SK-N-SH (cell line): ENCODE data around the gene NMNAT2. TPM values are rescaled to one million over a fixed set of nuclear protein-coding genes. Genes with fewer than 3 reads are reported as not detected.

Experiments
- CTCF ChIA-PET: fragments of 300-600, 350-600 bp; formaldehyde crosslinking; extraction: SDS; loops from one replicate; lab custom pipeline; 2021; lab: Yijun Ruan, JAX
- POLR2A ChIA-PET: fragments of 350-600 bp; sonication (Branson Sonifier 250); formaldehyde crosslinking; extraction: SDS; loops from one replicate; lab custom pipeline; 2020; ENCODE audit warnings: antibody characterized with exemption, inconsistent platforms; lab: Yijun Ruan, JAX
- DNase-seq: peaks from one replicate; pipeline ENCODE4 v3.0.0; 2012
- H2AFZ ChIP-seq: fragments of 200-600 bp; sonication (generic); 2 replicates; pipeline ENCODE4 v1.8.1; 2016; ENCODE audit warnings: antibody characterized with exemption, mild to moderate bottlenecking, low read depth
- H3F3A ChIP-seq: fragments of 200-600 bp; sonication (generic); replicated peaks from 2 replicates; pipeline ENCODE3; 2016; ENCODE audit warnings: antibody characterized with exemption, mild to moderate bottlenecking; ENCODE audit not compliant: insufficient read depth
- H3K27ac ChIP-seq, 2 experiments: fragments of 200-500 bp in 1 of 2; fragments of 200-600 bp in 1 of 2; sonication (Bioruptor generic) in 1 of 2; sonication (generic), shearing (Covaris generic) in 1 of 2; 2 replicates each; pipeline versions ENCODE4 v1.5.1 to v1.6.1; 2014 to 2016; ENCODE audit warnings: low read depth in 2 of 2, inconsistent platforms in 1 of 2, low read length in 1 of 2, mild to moderate bottlenecking in 1 of 2, mixed read lengths in 1 of 2
- H3K27me3 ChIP-seq: fragments of 200-600 bp; sonication (generic), shearing (Covaris generic); 2 replicates; pipeline ENCODE4 v1.6.1; 2016; ENCODE audit warnings: mixed run types; ENCODE audit not compliant: insufficient read depth
- H3K36me3 ChIP-seq, 2 experiments: fragments of 200-500 bp in 1 of 2; fragments of 200-600 bp in 1 of 2; sonication (Bioruptor generic) in 1 of 2; sonication (generic) in 1 of 2; replicated peaks in 1 of 2; 2 replicates each; pipeline versions ENCODE3 to v1.5.1; 2014 to 2016; ENCODE audit warnings: low read length in 1 of 2, mild to moderate bottlenecking in 1 of 2; ENCODE audit not compliant: insufficient read depth in 2 of 2, control insufficient read depth in 1 of 2
- H3K4me1 ChIP-seq, 2 experiments: fragments of 200-500 bp in 1 of 2; fragments of 200-600 bp in 1 of 2; sonication (Bioruptor generic) in 1 of 2; sonication (generic), shearing (Covaris generic) in 1 of 2; 2 replicates each; pipeline versions ENCODE4 v1.5.1 to v1.6.1; 2014 to 2016; ENCODE audit warnings: low read depth in 1 of 2, low read length in 1 of 2, mixed run types in 1 of 2; ENCODE audit not compliant: insufficient read depth in 2 of 2, control insufficient read depth in 1 of 2
- H3K4me2 ChIP-seq: fragments of 200-600 bp; sonication (generic), shearing (Covaris generic); 2 replicates; pipeline ENCODE4 v1.6.1; 2017; ENCODE audit warnings: mixed run types
- H3K4me3 ChIP-seq, 2 experiments: fragments of 200-500 bp in 1 of 2; fragments of 200-600 bp in 1 of 2; sonication (Bioruptor generic) in 1 of 2; sonication (generic), shearing (Covaris generic) in 1 of 2; 2 replicates each; pipeline versions ENCODE4 v1.5.1 to v1.8.1; 2014 to 2016; ENCODE audit warnings: low read depth in 2 of 2, inconsistent platforms in 1 of 2, low read length in 1 of 2, mild to moderate bottlenecking in 1 of 2, mixed read lengths in 1 of 2, moderate library complexity in 1 of 2
- H3K79me2 ChIP-seq: fragments of 200-600 bp; sonication (generic); 2 replicates; pipeline ENCODE4 v1.8.1; 2017; ENCODE audit warnings: mild to moderate bottlenecking; ENCODE audit not compliant: insufficient read depth
- H3K9ac ChIP-seq: fragments of 200-600 bp; sonication (generic); 2 replicates; pipeline ENCODE4 v1.6.1; 2017; ENCODE audit warnings: mixed run types
- H3K9me2 ChIP-seq: fragments of 200-600 bp; sonication (generic); 2 replicates; pipeline ENCODE4 v1.6.1; 2017; ENCODE audit warnings: mixed run types
- H3K9me3 ChIP-seq: fragments of 200-600 bp; sonication (generic); 2 replicates; pipeline ENCODE4 v1.6.1; 2017; ENCODE audit warnings: mixed run types, mild to moderate bottlenecking, moderate library complexity
- H4K20me1 ChIP-seq: fragments of 200-600 bp; sonication (generic); 2 replicates; pipeline ENCODE4 v1.6.1; 2017; ENCODE audit warnings: mild to moderate bottlenecking, mixed run types; ENCODE audit not compliant: insufficient read depth
- ELF1 ChIP-seq: IDR thresholded peaks from 2 replicates; pipeline ENCODE4 v1.4.0; 2012
- EZH2phosphoT487 ChIP-seq: fragments of 200-600 bp; sonication (generic); IDR thresholded peaks from 2 replicates; pipeline ENCODE4 v1.6.1; 2017; ENCODE audit warnings: low read depth, mixed run types, mild to moderate bottlenecking, antibody characterized with exemption, moderate library complexity, borderline replicate concordance
- FOSL2 ChIP-seq: IDR thresholded peaks from 2 replicates; pipeline ENCODE4 v1.4.0; 2012; ENCODE audit warnings: low read depth, mild to moderate bottlenecking, moderate library complexity, borderline replicate concordance
- GATA2 ChIP-seq: sonication (generic); formaldehyde crosslinking; IDR thresholded peaks from 2 replicates; pipeline ENCODE4 v1.5.0; 2020; ENCODE audit warnings: mild to moderate bottlenecking, missing genetic modification reagents
- JUND ChIP-seq: IDR thresholded peaks from 2 replicates; pipeline ENCODE4 v1.4.0; 2012
- MEF2A ChIP-seq: IDR thresholded peaks from 2 replicates; pipeline ENCODE4 v1.4.0; 2012; ENCODE audit warnings: low read depth, borderline replicate concordance
- NFIC ChIP-seq: IDR thresholded peaks from 2 replicates; pipeline ENCODE4 v1.4.0; 2012; ENCODE audit warnings: borderline replicate concordance
- NRF1 ChIP-seq: IDR thresholded peaks from 2 replicates; pipeline ENCODE4 v1.6.1; 2012; ENCODE audit warnings: low read depth, mild to moderate bottlenecking, low read length
- POLR2AphosphoS5 ChIP-seq: IDR thresholded peaks from 2 replicates; pipeline ENCODE4 v1.6.1; 2012; ENCODE audit warnings: low read depth, low read length
- RAD21 ChIP-seq: IDR thresholded peaks from 2 replicates; pipeline ENCODE4 v1.6.1; 2012; ENCODE audit warnings: mild to moderate bottlenecking, low read length
- RCOR1 ChIP-seq: fragments of 150-350 bp; IDR thresholded peaks from 2 replicates; pipeline ENCODE4 v1.6.1; 2017; ENCODE audit warnings: antibody characterized with exemption, low read length
- TAF1 ChIP-seq: IDR thresholded peaks from 2 replicates; pipeline ENCODE4 v1.6.1; 2012; ENCODE audit warnings: low read depth, mild to moderate bottlenecking, low read length, moderate library complexity, borderline replicate concordance
- WGBS: methylation state at CpG from one replicate; pipeline ENCODE4 v1.1.6; 2017; ENCODE audit warnings: low lambda C conversion rate; 5-methylcytosine and 5-hydroxymethylcytosine counted together
- polyA plus RNA-seq, 3 experiments: library from polyadenylated mRNA; depleted of rRNA; stranded (reverse); fragments of >200 nt; gene quantifications; 2 replicates each; pipeline ENCODE4 v1.2.3, GENCODE V29; 2012
- TF ChIP-seq, protein P1 (sequence below): fragments of 150-350 bp; IDR thresholded peaks from 2 replicates; pipeline ENCODE4 v1.6.1; 2017; ENCODE audit warnings: antibody characterized with exemption, low read length, low read depth, borderline replicate concordance
- TF ChIP-seq, protein P2 (sequence below): IDR thresholded peaks from 2 replicates; pipeline ENCODE4 v1.4.0; 2012; ENCODE audit warnings: low read depth, borderline replicate concordance
- TF ChIP-seq, protein P3 (sequence below): fragments of 200-600 bp; sonication (generic); IDR thresholded peaks from 2 replicates; pipeline ENCODE4 v1.6.1; 2017; ENCODE audit warnings: antibody characterized with exemption, mild to moderate bottlenecking, moderate library complexity

The NMNAT2 gene
- polyA plus RNA-seq, 1 of the 3 experiments (the other 2 are of a cell fraction), result 0.07 TPM

- 93% methylated on average over 1 of the region's 1 CpG for WGBS
- Histone ChIP-seq H4K20me1 (no peaks in the 10 kb centered on the region), H3K27ac (no peak overlapping the region), H3F3A (no peaks in the 10 kb centered on the region), H3K9me3 (no peaks in the 10 kb centered on the region), H2AFZ (no peak overlapping the region), H3K4me3 (no peak overlapping the region), H3K9ac (no peak overlapping the region), H3K36me3 (no peaks in the 10 kb centered on the region), H3K27me3 (0 out of 2 replicates have a peak, but pooled peaks cover 4% of the 10 kb centered on the region), H3K9me2 (no peaks in the 10 kb centered on the region), H3K4me1 (no peaks in the 10 kb centered on the region), H3K79me2 (no peaks in the 10 kb centered on the region), H3K4me2 (no peak overlapping the region)
- CTCF ChIA-PET, result no interaction called here
- POLR2A ChIA-PET, result no interaction called here
- no peak for TF ChIP-seq RCOR1
- TF ChIP-seq NFIC, result no peak
- TF ChIP-seq NRF1, result no peak
- TF ChIP-seq FOSL2, result no peak
- no peak for TF ChIP-seq TAF1
- TF ChIP-seq RAD21, result no peak
- DNase-seq, result no peak
These were observed 173.7 kb downstream of the NMNAT2 start for GRCh38 chr1:183244466-183244865.

DNA sequence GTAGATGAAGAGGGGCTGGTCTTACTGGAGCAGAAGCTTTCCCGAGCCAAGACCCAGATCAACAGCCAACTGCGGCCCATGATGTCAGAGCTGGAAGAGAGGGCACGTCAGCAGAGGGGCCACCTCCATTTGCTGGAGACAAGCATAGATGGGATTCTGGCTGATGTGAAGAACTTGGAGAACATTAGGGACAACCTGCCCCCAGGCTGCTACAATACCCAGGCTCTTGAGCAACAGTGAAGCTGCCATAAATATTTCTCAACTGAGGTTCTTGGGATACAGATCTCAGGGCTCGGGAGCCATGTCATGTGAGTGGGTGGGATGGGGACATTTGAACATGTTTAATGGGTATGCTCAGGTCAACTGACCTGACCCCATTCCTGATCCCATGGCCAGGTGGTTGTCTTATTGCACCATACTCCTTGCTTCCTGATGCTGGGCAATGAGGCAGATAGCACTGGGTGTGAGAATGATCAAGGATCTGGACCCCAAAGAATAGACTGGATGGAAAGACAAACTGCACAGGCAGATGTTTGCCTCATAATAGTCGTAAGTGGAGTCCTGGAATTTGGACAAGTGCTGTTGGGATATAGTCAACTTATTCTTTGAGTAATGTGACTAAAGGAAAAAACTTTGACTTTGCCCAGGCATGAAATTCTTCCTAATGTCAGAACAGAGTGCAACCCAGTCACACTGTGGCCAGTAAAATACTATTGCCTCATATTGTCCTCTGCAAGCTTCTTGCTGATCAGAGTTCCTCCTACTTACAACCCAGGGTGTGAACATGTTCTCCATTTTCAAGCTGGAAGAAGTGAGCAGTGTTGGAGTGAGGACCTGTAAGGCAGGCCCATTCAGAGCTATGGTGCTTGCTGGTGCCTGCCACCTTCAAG, 174.8 kb downstream of the NMNAT2 start:
- H3K9me2 ChIP-seq, result no peaks in the 10 kb centered on the region
- no peak overlapping the region for H3K4me2 ChIP-seq
- peaks cover 5% of the 10 kb centered on the region for H3F3A ChIP-seq
- no peaks in the 10 kb centered on the region for H4K20me1 ChIP-seq
- POLR2A ChIA-PET, result no interaction called here
- H3K4me3 ChIP-seq, result no peak overlapping the region
- TF ChIP-seq TAF1, result no peak
- TF ChIP-seq NFIC, result no peak
- no peak for TF ChIP-seq JUND
- TF ChIP-seq, protein P1, sequence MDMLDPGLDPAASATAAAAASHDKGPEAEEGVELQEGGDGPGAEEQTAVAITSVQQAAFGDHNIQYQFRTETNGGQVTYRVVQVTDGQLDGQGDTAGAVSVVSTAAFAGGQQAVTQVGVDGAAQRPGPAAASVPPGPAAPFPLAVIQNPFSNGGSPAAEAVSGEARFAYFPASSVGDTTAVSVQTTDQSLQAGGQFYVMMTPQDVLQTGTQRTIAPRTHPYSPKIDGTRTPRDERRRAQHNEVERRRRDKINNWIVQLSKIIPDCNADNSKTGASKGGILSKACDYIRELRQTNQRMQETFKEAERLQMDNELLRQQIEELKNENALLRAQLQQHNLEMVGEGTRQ, result no peak
- TF ChIP-seq, protein P2, sequence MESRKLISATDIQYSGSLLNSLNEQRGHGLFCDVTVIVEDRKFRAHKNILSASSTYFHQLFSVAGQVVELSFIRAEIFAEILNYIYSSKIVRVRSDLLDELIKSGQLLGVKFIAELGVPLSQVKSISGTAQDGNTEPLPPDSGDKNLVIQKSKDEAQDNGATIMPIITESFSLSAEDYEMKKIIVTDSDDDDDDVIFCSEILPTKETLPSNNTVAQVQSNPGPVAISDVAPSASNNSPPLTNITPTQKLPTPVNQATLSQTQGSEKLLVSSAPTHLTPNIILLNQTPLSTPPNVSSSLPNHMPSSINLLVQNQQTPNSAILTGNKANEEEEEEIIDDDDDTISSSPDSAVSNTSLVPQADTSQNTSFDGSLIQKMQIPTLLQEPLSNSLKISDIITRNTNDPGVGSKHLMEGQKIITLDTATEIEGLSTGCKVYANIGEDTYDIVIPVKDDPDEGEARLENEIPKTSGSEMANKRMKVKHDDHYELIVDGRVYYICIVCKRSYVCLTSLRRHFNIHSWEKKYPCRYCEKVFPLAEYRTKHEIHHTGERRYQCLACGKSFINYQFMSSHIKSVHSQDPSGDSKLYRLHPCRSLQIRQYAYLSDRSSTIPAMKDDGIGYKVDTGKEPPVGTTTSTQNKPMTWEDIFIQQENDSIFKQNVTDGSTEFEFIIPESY, result no peak
- no peak for TF ChIP-seq MEF2A
- no peak for TF ChIP-seq POLR2AphosphoS5
- no peak for TF ChIP-seq NRF1
- TF ChIP-seq ELF1, result no peak
- no peak for TF ChIP-seq EZH2phosphoT487
- no peak for TF ChIP-seq GATA2
- no peak for TF ChIP-seq RAD21
- TF ChIP-seq, protein P3, sequence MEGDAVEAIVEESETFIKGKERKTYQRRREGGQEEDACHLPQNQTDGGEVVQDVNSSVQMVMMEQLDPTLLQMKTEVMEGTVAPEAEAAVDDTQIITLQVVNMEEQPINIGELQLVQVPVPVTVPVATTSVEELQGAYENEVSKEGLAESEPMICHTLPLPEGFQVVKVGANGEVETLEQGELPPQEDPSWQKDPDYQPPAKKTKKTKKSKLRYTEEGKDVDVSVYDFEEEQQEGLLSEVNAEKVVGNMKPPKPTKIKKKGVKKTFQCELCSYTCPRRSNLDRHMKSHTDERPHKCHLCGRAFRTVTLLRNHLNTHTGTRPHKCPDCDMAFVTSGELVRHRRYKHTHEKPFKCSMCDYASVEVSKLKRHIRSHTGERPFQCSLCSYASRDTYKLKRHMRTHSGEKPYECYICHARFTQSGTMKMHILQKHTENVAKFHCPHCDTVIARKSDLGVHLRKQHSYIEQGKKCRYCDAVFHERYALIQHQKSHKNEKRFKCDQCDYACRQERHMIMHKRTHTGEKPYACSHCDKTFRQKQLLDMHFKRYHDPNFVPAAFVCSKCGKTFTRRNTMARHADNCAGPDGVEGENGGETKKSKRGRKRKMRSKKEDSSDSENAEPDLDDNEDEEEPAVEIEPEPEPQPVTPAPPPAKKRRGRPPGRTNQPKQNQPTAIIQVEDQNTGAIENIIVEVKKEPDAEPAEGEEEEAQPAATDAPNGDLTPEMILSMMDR, result no peak
- DNase-seq, result no peak
- no peak overlapping the region for H2AFZ ChIP-seq
- CTCF ChIA-PET, result interaction anchor here (1.0 to 6.7 kb wide), 2 partner anchors 9 to 14 kb away, joined by 3 to 37 read pairs; no protein-coding TSS in a partner anchor
- H3K4me1 ChIP-seq, result no peaks in the 10 kb centered on the region
- H3K9me3 ChIP-seq, result no peaks in the 10 kb centered on the region
- H3K79me2 ChIP-seq, result no peaks in the 10 kb centered on the region
- H3K27ac ChIP-seq, result no peak overlapping the region
- 0 out of 2 replicates have a peak, but pooled peaks cover 1% of the 10 kb centered on the region for H3K27me3 ChIP-seq
- H3K36me3 ChIP-seq, result no peaks in the 10 kb centered on the region
- no peak overlapping the region for H3K9ac ChIP-seq
- WGBS, result 80% methylated on average over 4 of the region's 5 CpGs
